Measurements from ENCODE around the gene TAF11.
"Not testable (repeated sequence)": the region's sequence is repeated elsewhere in the genome, so short reads cannot be mapped to it uniquely, and the experiment has no call there.

TAF11 gene, protein sequence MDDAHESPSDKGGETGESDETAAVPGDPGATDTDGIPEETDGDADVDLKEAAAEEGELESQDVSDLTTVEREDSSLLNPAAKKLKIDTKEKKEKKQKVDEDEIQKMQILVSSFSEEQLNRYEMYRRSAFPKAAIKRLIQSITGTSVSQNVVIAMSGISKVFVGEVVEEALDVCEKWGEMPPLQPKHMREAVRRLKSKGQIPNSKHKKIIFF

DNA sequence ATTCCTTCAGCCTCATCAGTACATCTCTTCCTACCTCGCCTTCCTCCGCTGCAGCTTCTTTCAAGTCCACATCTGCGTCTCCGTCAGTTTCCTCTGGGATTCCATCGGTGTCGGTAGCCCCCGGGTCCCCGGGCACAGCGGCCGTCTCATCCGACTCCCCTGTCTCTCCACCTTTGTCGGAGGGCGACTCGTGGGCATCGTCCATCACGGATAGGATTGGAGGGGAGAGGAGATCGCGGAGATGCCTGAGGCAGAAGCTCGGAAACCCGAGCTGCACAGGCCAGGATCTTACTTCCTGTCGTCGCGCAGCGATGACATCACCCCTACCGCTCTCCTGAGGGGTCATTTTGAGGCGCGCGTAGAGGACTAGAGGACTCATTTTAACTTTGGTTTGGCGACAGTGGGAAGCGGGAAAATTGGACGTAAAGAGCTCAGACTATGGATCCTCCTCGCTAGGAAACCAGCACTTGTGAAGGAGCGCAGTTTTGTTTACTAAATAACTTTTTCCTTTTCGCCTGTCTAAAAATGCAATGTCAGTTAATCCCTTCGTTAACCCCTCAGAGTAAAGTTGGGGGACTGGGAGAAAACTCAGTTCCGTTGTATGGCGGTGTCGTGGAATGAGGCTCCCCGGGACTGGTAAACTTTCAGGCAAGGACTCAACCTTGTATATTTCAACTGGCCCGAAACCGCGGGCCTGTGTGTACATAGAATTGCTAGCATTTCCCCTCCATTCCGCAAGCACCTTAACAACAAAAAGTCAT is at the start of gene TAF11:
Gene TAF11 (minus strand): TSS at position 290 of the 761 bp plus-strand sequence. CDS start 85 bp downstream, at position 205.
- H3K27me3 ChIP-seq (ENCODE audit: control insufficient read depth, insufficient read depth, low read length) = no peaks in the 10 kb centered on the region
- H3K9me3 ChIP-seq (ENCODE audit: control insufficient read depth, low read depth, low read length) = no peaks in the 10 kb centered on the region
- H3K9ac ChIP-seq (ENCODE audit: low read length) = peak within 1 kb of the TSS; percentile 87
- H3K27ac ChIP-seq (ENCODE audit: low read length) = peak within 1 kb of the TSS; percentile 90
- peaks cover 4% of the 10 kb centered on the region for H3K4me1 ChIP-seq (ENCODE audit: control insufficient read depth, low read depth, low read length)
- peaks cover 3% of the 10 kb centered on the region for H3K36me3 ChIP-seq (ENCODE audit: control insufficient read depth, low read depth, low read length)
- H3K4me3 ChIP-seq (ENCODE audit: low read length) = peak within 1 kb of the TSS; percentile 99

DNA sequence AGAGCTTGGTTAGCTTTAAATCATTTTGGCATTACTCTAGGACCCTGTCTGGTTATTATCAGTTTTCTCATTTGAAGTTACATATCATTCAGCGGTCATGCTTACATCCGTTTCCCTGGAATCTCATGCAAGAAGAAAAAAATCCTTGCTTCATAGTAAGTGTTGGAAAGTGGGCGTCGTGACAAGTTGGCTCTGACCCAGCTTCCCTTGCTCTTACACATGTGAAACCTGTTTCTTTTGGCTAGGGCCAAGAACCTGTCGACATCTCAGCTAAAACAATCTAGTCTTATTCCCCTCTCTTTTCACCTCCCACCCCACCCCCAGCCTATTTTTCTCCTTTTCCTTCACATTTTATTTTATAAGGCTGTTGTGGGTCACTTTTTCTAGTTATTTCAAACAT is 46.7 kb upstream of the TAF11 start:
- Histone ChIP-seq H3K36me3 (ENCODE audit: control insufficient read depth, low read depth, low read length) (no peaks in the 10 kb centered on the region), H3K27ac (ENCODE audit: low read length) (no peak overlapping the region), H3K9ac (ENCODE audit: low read length) (no peak overlapping the region), H3K9me3 (ENCODE audit: control insufficient read depth, low read depth, low read length) (no peaks in the 10 kb centered on the region), H3K27me3 (ENCODE audit: control insufficient read depth, insufficient read depth, low read length) (no peaks in the 10 kb centered on the region), H3K4me1 (ENCODE audit: control insufficient read depth, low read depth, low read length) (no peaks in the 10 kb centered on the region), H3K4me3 (ENCODE audit: low read length) (no peak overlapping the region)

DNA sequence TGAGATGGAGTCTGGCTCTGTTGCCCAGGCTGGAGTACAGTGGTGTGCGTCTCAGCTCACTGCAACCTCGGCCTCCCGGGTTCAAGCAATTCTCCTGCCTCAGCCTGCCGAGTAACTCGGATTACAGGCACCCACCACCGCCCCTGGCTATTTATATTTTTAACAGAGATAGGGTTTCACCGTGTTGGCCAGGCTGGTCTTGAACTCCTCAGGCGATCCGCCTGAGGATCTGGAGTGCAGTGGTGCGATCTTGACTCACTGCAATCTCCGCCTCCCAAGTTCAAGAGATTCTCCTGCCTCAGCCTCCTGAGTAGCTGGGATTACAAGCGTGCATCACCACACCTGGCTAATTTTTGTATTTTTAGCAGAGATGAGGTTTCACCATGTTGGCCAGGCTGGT is 44.4 kb upstream of the TAF11 start:
- H3K36me3 ChIP-seq (ENCODE audit: control insufficient read depth, low read depth, low read length); H3K27ac ChIP-seq (ENCODE audit: low read length); H3K4me1 ChIP-seq (ENCODE audit: control insufficient read depth, low read depth, low read length); H3K27me3 ChIP-seq (ENCODE audit: control insufficient read depth, insufficient read depth, low read length); H3K4me3 ChIP-seq (ENCODE audit: low read length); H3K9ac ChIP-seq (ENCODE audit: low read length); H3K9me3 ChIP-seq (ENCODE audit: control insufficient read depth, low read depth, low read length): not testable (repeated sequence)

DNA sequence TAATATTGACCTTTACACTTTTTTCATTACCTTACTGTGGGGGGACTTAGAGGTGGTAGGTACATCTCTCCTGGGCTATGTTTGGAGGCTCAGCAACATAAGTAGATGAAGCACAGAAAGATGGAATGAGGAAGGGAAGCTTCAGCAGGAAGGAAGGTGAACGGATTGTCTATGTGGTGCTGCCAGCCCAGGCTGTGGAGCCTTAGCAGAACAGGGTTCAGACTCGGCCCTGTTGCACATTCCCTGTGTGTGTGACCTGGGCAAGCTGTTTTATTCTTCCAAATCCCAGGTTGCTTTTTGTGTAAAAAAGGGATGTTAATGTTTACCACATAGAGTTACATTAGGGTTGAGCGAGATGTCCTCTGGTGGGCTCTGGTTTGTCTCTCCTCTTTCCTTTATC is 42.4 kb upstream of the TAF11 start:
- peaks cover 16% of the 10 kb centered on the region for H3K4me1 ChIP-seq (ENCODE audit: control insufficient read depth, low read depth, low read length)
- H3K9ac ChIP-seq (ENCODE audit: low read length) = no peak overlapping the region
- H3K36me3 ChIP-seq (ENCODE audit: control insufficient read depth, low read depth, low read length) = no peaks in the 10 kb centered on the region
- H3K4me3 ChIP-seq (ENCODE audit: low read length) = no peak overlapping the region
- H3K27ac ChIP-seq (ENCODE audit: low read length) = no peak overlapping the region
- H3K27me3 ChIP-seq (ENCODE audit: control insufficient read depth, insufficient read depth, low read length) = no peaks in the 10 kb centered on the region
- no peaks in the 10 kb centered on the region for H3K9me3 ChIP-seq (ENCODE audit: control insufficient read depth, low read depth, low read length)

DNA sequence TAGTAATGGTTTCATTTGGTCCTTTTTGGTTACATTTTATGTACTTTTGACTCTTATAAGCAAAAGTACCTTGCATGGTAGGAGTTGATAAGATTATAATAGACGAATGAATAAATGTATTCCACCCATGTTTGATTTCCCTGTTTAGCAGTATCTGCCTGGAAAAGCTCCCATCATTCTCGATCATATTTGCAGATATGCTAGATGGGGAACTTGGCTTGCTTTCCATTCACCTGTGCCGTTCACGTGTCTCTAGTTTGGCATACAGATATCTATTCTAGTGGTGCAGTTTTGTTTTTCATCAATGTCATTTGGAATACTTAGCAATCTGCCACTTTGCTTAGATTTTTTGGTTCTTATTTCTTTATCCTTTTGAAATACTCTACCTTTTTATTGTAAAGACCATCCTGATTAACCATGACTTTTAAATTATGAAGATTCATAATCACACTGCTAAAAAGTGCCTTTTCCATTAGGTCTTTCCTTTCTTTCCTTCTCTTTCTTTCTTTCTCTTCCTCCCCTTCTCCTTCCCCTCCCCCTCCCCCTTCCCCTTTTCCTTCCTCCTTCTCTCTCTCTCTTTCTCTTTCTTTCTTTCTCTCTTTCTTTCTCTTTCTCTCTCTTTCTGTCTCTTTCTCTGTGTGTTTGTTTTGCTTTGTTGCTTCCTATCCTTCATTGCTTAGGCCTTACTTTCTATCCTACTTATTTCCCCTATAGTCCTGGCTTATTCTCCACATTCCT is 41.6 kb upstream of the TAF11 start:
- no peaks in the 10 kb centered on the region for H3K27me3 ChIP-seq (ENCODE audit: control insufficient read depth, insufficient read depth, low read length)

DNA sequence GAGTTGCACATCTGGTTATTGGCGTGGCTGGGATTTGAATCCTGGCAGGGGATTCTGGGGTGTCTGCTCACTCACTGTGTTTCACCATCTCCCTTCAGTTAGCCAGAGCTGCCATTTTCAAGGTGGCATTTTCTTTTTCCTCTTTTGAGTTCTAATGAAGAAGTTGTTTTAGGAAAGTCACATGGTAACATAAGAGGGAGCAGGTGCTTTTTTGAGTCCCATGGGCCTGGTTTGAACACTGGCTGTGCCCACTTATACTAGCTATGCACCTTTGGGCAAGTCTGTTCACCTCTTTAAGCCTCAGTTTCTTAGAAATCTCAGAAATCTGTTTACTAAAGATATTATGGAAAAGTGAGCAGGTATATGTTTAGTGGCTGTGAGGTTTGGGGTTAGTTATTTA is 40.9 kb upstream of the TAF11 start:
- H3K27ac ChIP-seq (ENCODE audit: low read length) = no peak overlapping the region
- peaks cover 20% of the 10 kb centered on the region for H3K4me1 ChIP-seq (ENCODE audit: control insufficient read depth, low read depth, low read length)
- no peak overlapping the region for H3K9ac ChIP-seq (ENCODE audit: low read length)
- no peaks in the 10 kb centered on the region for H3K36me3 ChIP-seq (ENCODE audit: control insufficient read depth, low read depth, low read length)
- no peak overlapping the region for H3K4me3 ChIP-seq (ENCODE audit: low read length)
- no peaks in the 10 kb centered on the region for H3K9me3 ChIP-seq (ENCODE audit: control insufficient read depth, low read depth, low read length)
- no peaks in the 10 kb centered on the region for H3K27me3 ChIP-seq (ENCODE audit: control insufficient read depth, insufficient read depth, low read length)

More for the DNA sequence above, 41.6 kb upstream of the TAF11 start:
- Histone ChIP-seq H3K9me3 (ENCODE audit: control insufficient read depth, low read depth, low read length) (no peaks in the 10 kb centered on the region), H3K27ac (ENCODE audit: low read length) (no peak overlapping the region), H3K4me1 (ENCODE audit: control insufficient read depth, low read depth, low read length) (peaks cover 17% of the 10 kb centered on the region), H3K4me3 (ENCODE audit: low read length) (no peak overlapping the region), H3K9ac (ENCODE audit: low read length) (no peak overlapping the region), H3K36me3 (ENCODE audit: control insufficient read depth, low read depth, low read length) (no peaks in the 10 kb centered on the region)

DNA sequence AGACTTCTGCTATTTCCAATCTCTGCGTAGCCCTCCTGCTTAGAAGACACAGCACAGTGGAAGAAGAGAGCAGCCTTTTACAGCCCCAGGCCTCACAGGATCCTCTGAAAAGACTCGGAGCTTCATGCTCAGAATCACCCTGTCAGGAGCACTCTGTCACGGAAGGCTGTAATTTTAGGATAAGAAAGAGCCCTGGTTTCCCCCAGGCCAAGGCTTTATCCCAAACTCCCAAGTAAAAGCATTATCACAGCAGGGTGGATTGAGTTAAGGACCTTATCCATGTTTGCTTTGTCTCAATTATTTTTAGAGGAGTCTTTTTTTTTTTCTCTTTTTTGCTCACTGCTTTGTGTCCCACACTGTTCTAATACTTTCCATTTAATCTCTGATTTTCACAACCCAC is 40.4 kb upstream of the TAF11 start:
- Histone ChIP-seq H3K27ac (ENCODE audit: low read length) (no peak overlapping the region), H3K4me3 (ENCODE audit: low read length) (no peak overlapping the region), H3K4me1 (ENCODE audit: control insufficient read depth, low read depth, low read length) (peaks cover 20% of the 10 kb centered on the region), H3K27me3 (ENCODE audit: control insufficient read depth, insufficient read depth, low read length) (no peaks in the 10 kb centered on the region), H3K9me3 (ENCODE audit: control insufficient read depth, low read depth, low read length) (no peaks in the 10 kb centered on the region), H3K9ac (ENCODE audit: low read length) (no peak overlapping the region), H3K36me3 (ENCODE audit: control insufficient read depth, low read depth, low read length) (no peaks in the 10 kb centered on the region)

DNA sequence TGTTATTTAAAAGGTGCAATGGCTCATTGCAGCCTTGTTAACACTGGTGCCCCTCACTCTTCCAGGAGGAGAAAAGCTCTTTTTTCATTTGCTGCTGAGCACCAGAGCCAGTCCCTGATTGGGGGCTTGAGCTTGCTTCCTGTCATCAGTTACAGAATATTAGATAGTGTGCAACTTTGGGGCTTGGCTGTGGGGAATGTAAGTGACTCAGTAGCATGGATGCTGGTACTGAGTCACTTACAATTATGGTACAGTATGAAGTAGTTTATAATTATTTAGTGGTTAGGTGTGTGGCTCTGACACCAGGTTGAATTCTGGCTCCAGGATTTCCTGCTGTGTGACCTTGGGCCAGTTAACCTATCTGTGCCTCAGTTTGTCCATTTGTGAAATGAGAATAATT is 38.8 kb upstream of the TAF11 start:
- Histone ChIP-seq H3K4me3 (ENCODE audit: low read length) (no peak overlapping the region), H3K9me3 (ENCODE audit: control insufficient read depth, low read depth, low read length) (no peaks in the 10 kb centered on the region), H3K27me3 (ENCODE audit: control insufficient read depth, insufficient read depth, low read length) (no peaks in the 10 kb centered on the region), H3K4me1 (ENCODE audit: control insufficient read depth, low read depth, low read length) (peaks cover 20% of the 10 kb centered on the region), H3K36me3 (ENCODE audit: control insufficient read depth, low read depth, low read length) (no peaks in the 10 kb centered on the region), H3K27ac (ENCODE audit: low read length) (no peak overlapping the region), H3K9ac (ENCODE audit: low read length) (no peak overlapping the region)

DNA sequence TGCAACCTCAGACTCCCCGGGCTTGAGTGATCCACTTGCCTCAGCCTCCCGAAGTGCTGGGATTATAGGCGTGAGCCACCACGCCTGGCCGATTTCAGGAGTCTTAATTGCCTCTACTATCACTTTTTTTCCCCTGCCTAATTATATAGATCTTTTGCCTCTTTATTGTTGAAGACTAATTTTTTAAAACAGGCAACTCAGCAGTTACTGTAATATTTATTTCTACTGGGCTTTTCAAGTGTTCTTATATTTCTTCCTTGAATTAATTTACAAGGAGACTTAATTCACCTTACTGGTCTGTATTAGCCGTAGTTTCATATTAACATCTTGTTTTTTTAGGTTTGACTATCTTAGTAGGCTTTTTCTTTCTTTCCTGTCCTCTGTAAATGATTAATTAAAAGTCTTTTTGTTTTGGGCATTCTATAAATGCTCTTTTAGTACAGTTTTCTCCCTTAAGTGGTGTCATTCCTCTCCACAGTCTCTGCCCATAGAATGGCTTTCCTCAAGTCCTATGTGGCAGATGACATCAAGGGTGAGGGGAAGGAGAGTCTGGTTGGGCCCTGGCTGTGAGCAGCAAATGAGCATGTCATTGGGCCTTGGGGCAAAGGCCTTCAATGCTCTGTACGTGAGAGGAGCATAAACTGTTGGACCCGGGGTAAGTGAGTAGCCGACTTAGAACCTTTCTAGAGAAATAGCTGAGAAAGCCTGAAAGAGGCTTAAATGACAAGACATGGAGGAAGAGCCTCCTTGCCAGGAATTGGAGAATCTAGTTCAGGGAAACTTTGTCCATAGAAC is 37.2 kb upstream of the TAF11 start:
- H3K4me1 ChIP-seq (ENCODE audit: control insufficient read depth, low read depth, low read length) = peaks cover 20% of the 10 kb centered on the region
- no peak overlapping the region for H3K4me3 ChIP-seq (ENCODE audit: low read length)
- no peak overlapping the region for H3K9ac ChIP-seq (ENCODE audit: low read length)
- no peak overlapping the region for H3K27ac ChIP-seq (ENCODE audit: low read length)
- H3K9me3 ChIP-seq (ENCODE audit: control insufficient read depth, low read depth, low read length) = no peaks in the 10 kb centered on the region
- no peaks in the 10 kb centered on the region for H3K27me3 ChIP-seq (ENCODE audit: control insufficient read depth, insufficient read depth, low read length)
- no peaks in the 10 kb centered on the region for H3K36me3 ChIP-seq (ENCODE audit: control insufficient read depth, low read depth, low read length)

DNA sequence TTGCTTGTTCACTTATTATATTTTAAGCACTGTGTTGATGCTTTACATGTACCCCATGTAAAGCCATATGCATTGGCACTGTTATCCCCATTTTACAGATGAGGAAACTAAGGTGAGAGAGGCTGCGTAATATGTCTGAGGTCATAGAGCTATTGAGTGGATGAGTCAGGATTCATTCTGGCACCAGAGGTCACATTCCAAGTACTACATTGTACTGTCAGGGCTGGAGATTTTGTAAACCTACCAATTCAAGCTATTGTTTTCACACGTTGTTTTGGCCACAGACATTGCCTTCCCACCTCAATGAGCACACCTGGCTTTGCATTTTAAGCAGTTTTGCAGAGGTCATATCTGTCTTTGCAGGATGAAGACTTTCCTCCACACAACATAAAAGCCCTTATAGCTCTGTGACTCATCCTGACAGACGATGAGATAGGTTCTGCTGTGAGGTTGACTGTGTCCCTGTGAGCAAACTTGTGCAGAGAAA is 34.4 kb upstream of the TAF11 start:
- Histone ChIP-seq H3K27ac (ENCODE audit: low read length) (no peak overlapping the region), H3K4me1 (ENCODE audit: control insufficient read depth, low read depth, low read length) (peaks cover 12% of the 10 kb centered on the region), H3K36me3 (ENCODE audit: control insufficient read depth, low read depth, low read length) (no peaks in the 10 kb centered on the region), H3K9me3 (ENCODE audit: control insufficient read depth, low read depth, low read length) (no peaks in the 10 kb centered on the region), H3K27me3 (ENCODE audit: control insufficient read depth, insufficient read depth, low read length) (no peaks in the 10 kb centered on the region), H3K9ac (ENCODE audit: low read length) (no peak overlapping the region), H3K4me3 (ENCODE audit: low read length) (no peak overlapping the region)

DNA sequence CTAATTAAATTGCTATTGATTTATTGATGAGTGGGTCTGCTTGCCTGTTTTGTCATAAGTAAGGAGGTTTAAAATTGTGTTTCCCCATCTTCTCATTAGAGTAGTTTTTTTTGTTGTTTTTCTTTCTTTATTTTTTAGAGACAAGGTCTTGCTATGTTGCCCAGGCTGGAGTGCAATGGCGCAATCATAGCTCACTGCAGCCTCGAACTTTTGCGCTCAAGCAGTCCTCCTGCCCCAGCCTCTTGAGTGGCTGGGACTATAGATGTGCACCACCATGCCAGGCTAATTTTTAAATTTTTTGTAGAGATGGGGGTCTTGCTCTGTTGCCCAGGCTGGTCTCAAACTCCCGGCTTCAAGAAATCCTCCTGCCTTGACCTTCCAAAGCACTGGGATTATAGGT is 32.3 kb upstream of the TAF11 start:
- Histone ChIP-seq H3K4me1 (ENCODE audit: control insufficient read depth, low read depth, low read length) (peaks cover 4% of the 10 kb centered on the region), H3K27me3 (ENCODE audit: control insufficient read depth, insufficient read depth, low read length) (no peaks in the 10 kb centered on the region), H3K36me3 (ENCODE audit: control insufficient read depth, low read depth, low read length) (no peaks in the 10 kb centered on the region), H3K9me3 (ENCODE audit: control insufficient read depth, low read depth, low read length) (no peaks in the 10 kb centered on the region), H3K27ac (ENCODE audit: low read length) (no peak overlapping the region), H3K9ac (ENCODE audit: low read length) (no peak overlapping the region), H3K4me3 (ENCODE audit: low read length) (no peak overlapping the region)
